NOMO-1 (cell line): ENCODE measurements around the gene DNTT.

ENCODE experiments used
- DNase-seq, 2 experiments: peaks; one replicate each; lab custom pipeline; 2025; ENCODE audit not compliant: unreplicated experiment in 2 of 2; lab: John Stamatoyannopoulos, UW

The DNTT gene

GRCh38 chr10:96304230-96304629, at the start of gene DNTT:
Gene DNTT (plus strand): TSS chr10:96304434. CDS start chr10:96304498, 64 bp downstream.
- no peak for DNase-seq

- no peak for DNase-seq
These were observed 49.3 kb upstream of the DNTT start for GRCh38 chr10:96254976-96255375.

GRCh38 chr10:96255549-96256333, 48.5 kb upstream of the DNTT start:
- DNase-seq, result no peak

- DNase-seq, result peak; percentile 30 to 42
These were observed 46.3 kb upstream of the DNTT start for GRCh38 chr10:96257944-96258343.

GRCh38 chr10:96259150-96259549, 45.1 kb upstream of the DNTT start:
- no peak for DNase-seq

GRCh38 chr10:96260014-96260413, 44.2 kb upstream of the DNTT start:
- DNase-seq, result no peak

GRCh38 chr10:96261132-96261531, 43.1 kb upstream of the DNTT start:
- DNase-seq, result no peak

GRCh38 chr10:96261930-96262329, 42.3 kb upstream of the DNTT start:
- DNase-seq, result no peak

- no peak for DNase-seq
These were observed 41.1 kb upstream of the DNTT start for GRCh38 chr10:96263176-96263575.

GRCh38 chr10:96263669-96264068, 40.6 kb upstream of the DNTT start:
- no peak for DNase-seq

- no peak for DNase-seq
These were observed 39.3 kb upstream of the DNTT start for GRCh38 chr10:96264938-96265337.

- no peak for DNase-seq
These were observed 38.0 kb upstream of the DNTT start for GRCh38 chr10:96266118-96266770.

GRCh38 chr10:96267234-96267705, 37.0 kb upstream of the DNTT start:
- no peak for DNase-seq

- DNase-seq, result no peak
These were observed 35.8 kb upstream of the DNTT start for GRCh38 chr10:96268341-96268909.

- no peak for DNase-seq
These were observed 34.6 kb upstream of the DNTT start for GRCh38 chr10:96269438-96270300.

- peak in 1 of 2 experiments; percentile 24 for DNase-seq
These were observed 33.7 kb upstream of the DNTT start for GRCh38 chr10:96270571-96270970.

- peak; percentile 66 to 93 for DNase-seq
These were observed 33.0 kb upstream of the DNTT start, which contains the start of gene BLNK for GRCh38 chr10:96271016-96271815. Gene BLNK (minus strand): TSS chr10:96271569. CDS start chr10:96271398, 171 bp downstream.

- DNase-seq, result no peak
These were observed 31.6 kb upstream of the DNTT start for GRCh38 chr10:96272316-96273280.
